Measurements from ENCODE around the gene IGF2R.

Gene IGF2R

DNA sequence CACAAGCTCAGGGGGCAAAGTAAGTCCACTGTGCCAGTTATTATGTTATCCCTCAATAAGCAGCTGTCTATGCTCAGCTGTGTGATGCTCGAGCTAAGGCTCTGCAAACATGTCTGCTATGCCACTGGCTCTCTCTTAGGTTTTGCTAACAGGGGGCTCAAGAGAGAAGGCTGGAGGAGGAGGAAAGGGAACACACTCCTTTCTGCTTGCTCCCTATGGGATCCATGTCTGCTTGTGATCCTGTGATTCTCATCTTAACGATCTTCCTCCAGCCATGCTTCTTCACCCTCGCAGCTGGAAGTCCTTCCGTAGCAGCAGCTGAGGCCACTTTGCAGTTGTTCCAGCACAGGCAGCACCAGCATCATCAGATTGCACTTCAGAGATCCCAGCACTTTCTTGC, 37.0 kb upstream of the IGF2R start:
- TF ChIP-seq, protein P1, sequence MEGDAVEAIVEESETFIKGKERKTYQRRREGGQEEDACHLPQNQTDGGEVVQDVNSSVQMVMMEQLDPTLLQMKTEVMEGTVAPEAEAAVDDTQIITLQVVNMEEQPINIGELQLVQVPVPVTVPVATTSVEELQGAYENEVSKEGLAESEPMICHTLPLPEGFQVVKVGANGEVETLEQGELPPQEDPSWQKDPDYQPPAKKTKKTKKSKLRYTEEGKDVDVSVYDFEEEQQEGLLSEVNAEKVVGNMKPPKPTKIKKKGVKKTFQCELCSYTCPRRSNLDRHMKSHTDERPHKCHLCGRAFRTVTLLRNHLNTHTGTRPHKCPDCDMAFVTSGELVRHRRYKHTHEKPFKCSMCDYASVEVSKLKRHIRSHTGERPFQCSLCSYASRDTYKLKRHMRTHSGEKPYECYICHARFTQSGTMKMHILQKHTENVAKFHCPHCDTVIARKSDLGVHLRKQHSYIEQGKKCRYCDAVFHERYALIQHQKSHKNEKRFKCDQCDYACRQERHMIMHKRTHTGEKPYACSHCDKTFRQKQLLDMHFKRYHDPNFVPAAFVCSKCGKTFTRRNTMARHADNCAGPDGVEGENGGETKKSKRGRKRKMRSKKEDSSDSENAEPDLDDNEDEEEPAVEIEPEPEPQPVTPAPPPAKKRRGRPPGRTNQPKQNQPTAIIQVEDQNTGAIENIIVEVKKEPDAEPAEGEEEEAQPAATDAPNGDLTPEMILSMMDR (IDR thresholded peaks at IDR 0.05; ENCODE audit: low read depth, low read length), result no peak
- H3K4me3 ChIP-seq (ENCODE audit: low read depth, low read length), result no peak overlapping the region

DNA sequence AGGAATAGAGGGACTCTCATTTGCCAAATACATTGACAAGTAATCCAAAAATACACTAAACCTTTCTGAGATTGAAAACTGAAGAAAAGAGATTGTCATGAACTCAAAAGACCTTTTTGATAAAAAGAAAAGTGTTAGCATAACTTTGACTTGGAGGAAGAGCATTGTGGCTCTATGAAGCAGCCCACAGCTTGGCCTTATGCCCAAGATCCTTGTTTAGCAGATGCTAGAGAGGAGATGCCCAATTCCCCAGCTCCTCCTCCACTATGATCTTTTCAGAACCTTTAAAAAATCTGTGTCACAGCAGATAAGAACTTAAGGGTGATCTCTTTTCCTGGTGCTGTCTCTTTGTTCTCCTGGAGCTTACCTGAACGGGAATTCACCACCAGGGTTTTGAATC, 35.8 kb upstream of the IGF2R start:
- no peak overlapping the region for H3K4me3 ChIP-seq (ENCODE audit: low read depth, low read length)
- TF ChIP-seq, protein P1 (IDR thresholded peaks at IDR 0.05; ENCODE audit: low read depth, low read length), result no peak

DNA sequence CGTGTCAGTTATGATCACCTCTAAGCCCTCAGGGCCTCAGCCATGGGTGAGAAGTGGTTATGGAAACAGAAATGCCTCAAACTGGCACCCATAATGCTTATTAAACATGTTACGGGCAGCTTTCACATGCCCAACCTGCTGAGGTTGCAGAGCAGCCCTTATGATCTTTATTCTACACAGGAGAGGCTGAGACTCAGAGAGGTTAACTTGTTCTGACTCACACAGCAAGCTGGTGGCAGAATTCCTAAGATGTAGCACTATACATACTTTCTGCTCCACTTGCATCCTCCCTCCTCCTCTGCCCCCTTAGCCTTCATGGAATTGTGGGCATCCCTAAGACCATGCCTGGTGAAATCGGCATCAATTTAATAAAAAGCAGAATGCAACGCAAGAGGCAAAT, 34.7 kb upstream of the IGF2R start:
- TF ChIP-seq, protein P1 (IDR thresholded peaks at IDR 0.05; ENCODE audit: low read depth, low read length), result no peak
- no peak overlapping the region for H3K4me3 ChIP-seq (ENCODE audit: low read depth, low read length)

DNA sequence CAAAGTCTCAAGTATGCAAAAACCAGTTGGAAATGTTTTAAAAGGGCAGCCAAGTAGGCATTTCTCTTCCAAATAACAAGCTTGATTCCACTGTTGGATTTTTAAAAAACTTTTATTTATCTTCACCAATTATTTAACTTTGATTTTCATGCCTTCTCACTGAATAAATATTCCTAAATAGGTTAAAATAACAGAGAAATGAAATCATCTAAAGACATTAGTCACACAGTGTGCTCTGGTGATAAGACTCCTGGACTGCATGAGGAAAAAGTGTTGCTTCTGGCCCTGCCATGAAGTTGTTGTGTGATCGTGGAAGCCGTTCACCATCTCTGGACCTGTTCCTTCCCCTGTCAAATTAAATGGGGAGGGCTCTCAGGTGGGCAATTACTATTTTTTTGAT, 33.8 kb upstream of the IGF2R start:
- TF ChIP-seq, protein P1 (IDR thresholded peaks at IDR 0.05; ENCODE audit: low read depth, low read length), result no peak
- H3K4me3 ChIP-seq (ENCODE audit: low read depth, low read length), result no peak overlapping the region

DNA sequence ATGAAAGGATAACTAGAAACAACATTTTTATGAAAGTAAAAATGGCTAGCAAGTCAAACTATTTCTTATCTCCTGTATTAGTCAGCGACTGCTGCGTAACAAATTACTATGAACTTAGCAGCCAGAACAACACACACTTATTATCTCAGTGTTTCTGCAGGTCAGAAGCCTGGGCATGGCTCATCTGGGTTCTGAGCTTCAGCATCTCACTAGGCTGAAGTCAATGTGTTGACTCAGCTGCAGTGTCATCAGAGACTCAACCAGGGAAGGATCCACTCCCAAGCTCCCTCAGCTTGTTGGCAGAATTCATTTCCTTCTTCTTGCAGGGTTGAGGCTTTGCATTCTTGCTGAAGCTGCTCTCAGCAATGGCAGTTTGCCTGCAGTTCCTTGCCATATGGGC, 33.2 kb upstream of the IGF2R start:
- H3K4me3 ChIP-seq (ENCODE audit: low read depth, low read length), result no peak overlapping the region
- TF ChIP-seq, protein P1 (IDR thresholded peaks at IDR 0.05; ENCODE audit: low read depth, low read length), result no peak

DNA sequence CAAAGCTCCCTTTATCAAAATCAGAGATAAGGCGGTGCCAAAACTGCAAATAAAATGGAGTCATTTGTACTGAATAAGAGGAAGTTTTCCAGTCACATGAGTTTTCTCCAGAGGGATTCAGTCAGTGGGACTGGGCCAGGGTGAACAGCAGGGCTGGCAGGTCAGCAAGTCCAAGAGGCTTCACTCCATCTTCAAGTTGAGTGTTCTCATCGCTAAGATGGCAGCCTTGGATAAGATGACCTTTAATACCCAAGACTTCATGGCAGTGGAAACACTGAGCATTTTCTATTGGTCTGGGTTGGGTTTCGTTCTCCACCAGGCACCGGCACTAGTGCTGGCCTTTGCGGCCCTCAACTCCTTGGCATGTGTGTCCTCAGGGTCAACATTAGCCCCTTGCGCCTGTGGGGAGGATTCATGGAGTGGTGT, 29.3 kb upstream of the IGF2R start:
- TF ChIP-seq, protein P1 (IDR thresholded peaks at IDR 0.05; ENCODE audit: low read depth, low read length), result no peak
- H3K4me3 ChIP-seq (ENCODE audit: low read depth, low read length), result no peak overlapping the region

DNA sequence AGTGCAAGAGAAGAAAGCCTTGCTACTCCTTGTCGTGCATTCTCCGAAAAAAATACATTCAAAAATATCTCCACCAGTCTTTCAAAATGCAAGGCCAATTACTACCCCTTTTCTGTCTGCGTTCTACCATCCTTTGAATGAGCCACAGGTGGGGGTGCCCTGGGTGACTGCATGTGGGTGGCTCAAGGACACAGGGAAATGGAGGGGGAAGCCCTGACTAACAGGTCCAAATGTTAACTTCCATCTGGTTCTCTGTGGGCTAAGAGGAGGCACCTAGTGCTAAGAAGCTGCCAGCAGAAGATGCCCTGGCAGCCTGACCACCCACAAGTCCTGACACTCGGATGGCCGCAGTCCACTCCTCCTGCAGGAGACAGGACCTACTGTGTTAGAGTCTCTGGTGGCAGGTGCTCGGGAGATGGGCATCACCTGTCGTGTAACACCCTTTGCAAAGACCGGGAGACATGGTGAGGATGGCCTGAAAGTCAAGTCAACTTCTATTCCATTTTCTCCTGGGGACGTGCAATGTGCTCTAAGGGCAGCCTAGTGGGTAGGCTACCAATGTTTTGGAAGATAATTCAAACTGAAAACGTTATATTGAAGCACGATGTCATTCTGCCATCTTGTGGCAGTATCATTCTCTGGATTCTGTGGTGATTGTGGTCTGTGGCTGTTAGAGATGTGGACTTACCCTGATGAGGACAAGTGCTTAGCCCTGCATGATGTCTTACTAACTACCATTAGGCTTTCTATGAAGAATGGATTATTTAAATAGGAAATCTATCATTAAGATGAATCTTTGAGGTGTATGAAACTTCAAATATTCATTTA, 27.4 kb upstream of the IGF2R start:
- H3K4me3 ChIP-seq (ENCODE audit: low read depth, low read length), result no peak overlapping the region
- TF ChIP-seq, protein P1 (IDR thresholded peaks at IDR 0.05; ENCODE audit: low read depth, low read length), result peak; percentile 32; the same call in 1 of the 2 replicates

All from WI38 (cell line).